Measurements from ENCODE around the gene INS. TPM values are rescaled to one million over a fixed set of nuclear protein-coding genes. Genes with fewer than 3 reads are reported as not detected.
"Not testable (repeated sequence)": the region's sequence is repeated elsewhere in the genome, so short reads cannot be mapped to it uniquely, and the experiment has no call there.

Gene INS
- total and polyA plus RNA-seq, 2 donors from 2014 or later, result not detected

DNA sequence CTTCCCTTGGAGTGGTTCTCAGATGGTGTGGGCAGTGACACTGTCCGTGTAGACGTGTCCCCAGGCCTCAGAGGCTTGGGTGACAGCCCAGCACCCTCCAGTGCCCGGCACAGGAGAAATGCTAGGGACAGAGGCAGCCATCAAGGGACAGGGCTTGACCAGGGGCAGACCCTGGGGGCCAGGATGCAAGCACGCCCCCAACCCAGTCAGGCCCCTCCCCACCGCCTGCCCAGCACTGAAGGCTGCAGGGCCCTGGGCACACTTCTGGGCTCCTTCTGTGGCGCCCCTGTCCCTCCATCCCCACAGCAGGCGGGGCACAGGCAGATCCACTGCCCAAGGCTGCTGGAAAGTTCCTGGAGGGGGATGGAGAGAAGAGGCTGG lies 32.9 kb downstream of the INS start:
- Histone ChIP-seq H3K36me3 (ENCODE audit: control insufficient read depth in 2 of 3, insufficient read depth in 3 of 3, low read length in 3 of 3) (peaks cover 0 to 8% (median 0%) of the 10 kb centered on the region in 3 donors), H3K27ac (ENCODE audit: low read depth in 2 of 2, low read length in 2 of 2) (no peak overlapping the region), H3K27me3 (ENCODE audit: control insufficient read depth, insufficient read depth, low read length) (no peaks in the 10 kb centered on the region), H3K4me3 (ENCODE audit: low read length in 3 of 3) (no peak overlapping the region), H3K9me3 (ENCODE audit: control insufficient read depth in 2 of 3, insufficient read depth in 1 of 3, low read length in 3 of 3) (peaks cover 0 to 3% (median 0%) of the 10 kb centered on the region in 3 donors), H3K9ac (ENCODE audit: low read length in 3 of 3) (no peak overlapping the region), H3K4me1 (ENCODE audit: control insufficient read depth in 2 of 3, insufficient read depth in 2 of 3, low read depth in 1 of 3, low read length in 3 of 3) (no peaks in the 10 kb centered on the region)
- FAIRE-seq (no peak), DNase-seq (peak in 2 of 5 donors; percentile 49 to 59)
- TF ChIP-seq, protein P1, sequence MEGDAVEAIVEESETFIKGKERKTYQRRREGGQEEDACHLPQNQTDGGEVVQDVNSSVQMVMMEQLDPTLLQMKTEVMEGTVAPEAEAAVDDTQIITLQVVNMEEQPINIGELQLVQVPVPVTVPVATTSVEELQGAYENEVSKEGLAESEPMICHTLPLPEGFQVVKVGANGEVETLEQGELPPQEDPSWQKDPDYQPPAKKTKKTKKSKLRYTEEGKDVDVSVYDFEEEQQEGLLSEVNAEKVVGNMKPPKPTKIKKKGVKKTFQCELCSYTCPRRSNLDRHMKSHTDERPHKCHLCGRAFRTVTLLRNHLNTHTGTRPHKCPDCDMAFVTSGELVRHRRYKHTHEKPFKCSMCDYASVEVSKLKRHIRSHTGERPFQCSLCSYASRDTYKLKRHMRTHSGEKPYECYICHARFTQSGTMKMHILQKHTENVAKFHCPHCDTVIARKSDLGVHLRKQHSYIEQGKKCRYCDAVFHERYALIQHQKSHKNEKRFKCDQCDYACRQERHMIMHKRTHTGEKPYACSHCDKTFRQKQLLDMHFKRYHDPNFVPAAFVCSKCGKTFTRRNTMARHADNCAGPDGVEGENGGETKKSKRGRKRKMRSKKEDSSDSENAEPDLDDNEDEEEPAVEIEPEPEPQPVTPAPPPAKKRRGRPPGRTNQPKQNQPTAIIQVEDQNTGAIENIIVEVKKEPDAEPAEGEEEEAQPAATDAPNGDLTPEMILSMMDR (IDR thresholded peaks at IDR 0.05; ENCODE audit: borderline replicate concordance, extremely low read depth, insufficient read depth), result no peak
- intact Hi-C loops (cut with DNase I), result no loop called here

DNA sequence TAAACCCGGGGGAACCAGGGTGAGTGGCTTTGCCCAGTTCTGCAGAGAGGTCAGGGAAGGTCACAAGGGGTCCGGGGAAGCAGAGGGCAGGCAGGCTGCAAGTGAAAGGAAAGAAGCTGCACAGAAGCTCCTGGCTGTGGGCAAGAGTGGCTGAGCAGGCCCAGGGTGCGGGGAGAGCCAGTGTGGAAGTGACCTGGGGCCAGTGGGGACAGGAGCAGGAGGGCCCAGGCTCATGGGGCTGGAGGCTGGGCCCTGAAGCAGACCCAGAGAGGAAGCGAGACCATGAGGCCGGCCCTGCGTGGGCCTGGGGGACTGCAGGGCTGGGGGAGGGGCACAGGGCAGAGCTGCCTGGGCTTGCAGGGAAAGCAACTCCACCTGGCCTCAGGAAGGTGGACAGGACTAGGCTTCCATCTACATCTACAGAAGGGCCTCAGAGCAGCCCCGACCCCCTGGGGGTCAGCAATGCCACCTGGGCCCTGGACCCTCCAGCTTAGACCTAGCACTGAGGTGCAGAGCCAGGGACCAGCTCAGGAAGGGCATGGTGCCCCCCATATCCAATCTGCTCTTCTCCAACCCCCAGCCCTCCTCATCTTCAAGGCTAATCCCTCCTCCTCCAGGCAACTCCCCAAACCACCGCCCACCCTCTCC lies 33.4 kb downstream of the INS start:
- Histone ChIP-seq H3K9me3 (ENCODE audit: control insufficient read depth in 2 of 3, insufficient read depth in 1 of 3, low read length in 3 of 3) (peaks cover 0 to 3% (median 0%) of the 10 kb centered on the region in 3 donors), H3K4me1 (ENCODE audit: control insufficient read depth in 2 of 3, insufficient read depth in 2 of 3, low read depth in 1 of 3, low read length in 3 of 3) (no peaks in the 10 kb centered on the region), H3K27ac (ENCODE audit: low read depth in 2 of 2, low read length in 2 of 2) (no peak overlapping the region), H3K4me3 (ENCODE audit: low read length in 3 of 3) (no peak overlapping the region), H3K9ac (ENCODE audit: low read length in 3 of 3) (no peak overlapping the region), H3K27me3 (ENCODE audit: control insufficient read depth, insufficient read depth, low read length) (no peaks in the 10 kb centered on the region), H3K36me3 (ENCODE audit: control insufficient read depth in 2 of 3, insufficient read depth in 3 of 3, low read length in 3 of 3) (peaks cover 0 to 8% (median 0%) of the 10 kb centered on the region in 3 donors)
- FAIRE-seq (no peak), DNase-seq (peak in 1 of 5 donors; percentile 66)
- TF ChIP-seq, protein P1 (IDR thresholded peaks at IDR 0.05; ENCODE audit: borderline replicate concordance, extremely low read depth, insufficient read depth), result no peak
- intact Hi-C loops (cut with DNase I), result no loop called here

DNA sequence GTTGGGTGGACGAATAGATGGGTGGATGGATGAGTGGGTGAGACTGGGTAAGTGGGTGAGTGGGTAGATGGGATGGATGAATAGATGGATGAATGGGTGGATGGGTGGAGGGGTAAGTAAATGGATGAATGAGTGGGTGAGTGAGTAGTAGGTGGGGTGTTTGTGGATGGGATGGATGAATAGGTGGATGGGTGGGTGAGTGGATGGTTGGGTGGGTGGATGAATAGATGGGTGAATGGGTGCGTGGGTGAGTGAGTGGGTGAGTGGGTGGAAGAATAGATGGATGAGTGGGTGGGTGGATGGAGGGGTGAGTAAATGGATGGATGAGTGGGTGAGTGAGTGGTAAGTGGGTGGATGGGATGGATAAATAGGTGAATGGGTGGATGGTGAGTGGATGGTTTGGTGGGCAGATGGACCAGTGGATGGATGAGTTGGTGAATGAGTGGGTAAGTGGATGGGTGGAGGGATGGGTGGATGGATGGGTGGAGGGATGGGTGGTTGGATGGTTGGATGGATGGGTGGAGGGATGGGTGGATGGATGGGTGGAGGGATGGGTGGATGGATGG lies 34.4 kb downstream of the INS start:
- Histone ChIP-seq H3K9ac (ENCODE audit: low read length in 3 of 3) (no peak overlapping the region), H3K9me3 (ENCODE audit: control insufficient read depth in 2 of 3, insufficient read depth in 1 of 3, low read length in 3 of 3) (peaks cover 0 to 3% (median 0%) of the 10 kb centered on the region in 3 donors), H3K27me3 (ENCODE audit: control insufficient read depth, insufficient read depth, low read length) (no peaks in the 10 kb centered on the region), H3K4me3 (ENCODE audit: low read length in 3 of 3) (no peak overlapping the region), H3K4me1 (ENCODE audit: control insufficient read depth in 2 of 3, insufficient read depth in 2 of 3, low read depth in 1 of 3, low read length in 3 of 3) (no peaks in the 10 kb centered on the region), H3K27ac (ENCODE audit: low read depth in 2 of 2, low read length in 2 of 2) (no peak overlapping the region), H3K36me3 (ENCODE audit: control insufficient read depth in 2 of 3, insufficient read depth in 3 of 3, low read length in 3 of 3) (peaks cover 0 to 4% (median 0%) of the 10 kb centered on the region in 3 donors)
- intact Hi-C loops (cut with DNase I), result no loop called here
- TF ChIP-seq, protein P1 (IDR thresholded peaks at IDR 0.05; ENCODE audit: borderline replicate concordance, extremely low read depth, insufficient read depth), result no peak
- FAIRE-seq, result no peak
- no peak for DNase-seq

DNA sequence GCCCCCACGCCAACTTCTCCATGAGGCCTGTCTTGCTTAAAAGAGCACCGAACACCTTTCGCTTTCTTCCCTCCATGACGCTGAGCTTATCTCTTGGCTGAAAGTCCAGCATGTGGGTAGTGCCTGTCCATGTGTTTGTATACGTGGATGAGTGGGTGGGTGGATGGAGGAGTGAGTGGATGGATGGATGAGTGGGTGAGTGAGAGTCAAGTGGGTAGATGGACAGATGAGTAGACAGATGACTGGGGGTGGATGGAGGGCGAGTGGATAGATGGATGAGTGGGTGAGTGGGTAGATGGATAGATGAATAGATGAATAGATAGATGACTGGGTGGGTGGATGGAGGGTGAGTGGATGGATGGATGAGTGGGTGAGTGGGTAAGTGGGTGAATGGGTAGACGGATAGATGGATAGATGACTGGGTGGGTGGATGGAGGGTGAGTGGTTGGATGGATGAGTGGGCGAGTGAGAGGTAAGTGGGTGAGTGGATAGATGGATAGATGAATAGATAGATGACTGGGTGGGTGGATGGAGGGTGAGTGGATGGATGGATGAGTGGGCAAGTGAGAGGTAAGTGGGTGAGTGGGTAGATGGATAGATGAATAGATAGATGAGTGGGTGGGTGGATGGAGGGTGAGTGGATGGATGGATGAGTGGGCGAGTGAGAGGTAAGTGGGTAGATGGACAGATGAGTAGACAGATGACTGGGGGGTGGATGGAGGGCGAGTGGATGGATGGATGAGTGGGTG lies 36.1 kb downstream of the INS start:
- H3K4me3 ChIP-seq (ENCODE audit: low read length in 3 of 3); H3K4me1 ChIP-seq (ENCODE audit: control insufficient read depth in 2 of 3, insufficient read depth in 2 of 3, low read depth in 1 of 3, low read length in 3 of 3); H3K9me3 ChIP-seq (ENCODE audit: control insufficient read depth in 2 of 3, insufficient read depth in 1 of 3, low read length in 3 of 3); FAIRE-seq; H3K36me3 ChIP-seq (ENCODE audit: control insufficient read depth in 2 of 3, insufficient read depth in 3 of 3, low read length in 3 of 3); DNase-seq; intact Hi-C loops (cut with DNase I); H3K27me3 ChIP-seq (ENCODE audit: control insufficient read depth, insufficient read depth, low read length); H3K27ac ChIP-seq (ENCODE audit: low read depth in 2 of 2, low read length in 2 of 2); H3K9ac ChIP-seq (ENCODE audit: low read length in 3 of 3): not testable (repeated sequence)
